ENCODE results near the gene KRTAP1-1.

Gene KRTAP1-1

DNA sequence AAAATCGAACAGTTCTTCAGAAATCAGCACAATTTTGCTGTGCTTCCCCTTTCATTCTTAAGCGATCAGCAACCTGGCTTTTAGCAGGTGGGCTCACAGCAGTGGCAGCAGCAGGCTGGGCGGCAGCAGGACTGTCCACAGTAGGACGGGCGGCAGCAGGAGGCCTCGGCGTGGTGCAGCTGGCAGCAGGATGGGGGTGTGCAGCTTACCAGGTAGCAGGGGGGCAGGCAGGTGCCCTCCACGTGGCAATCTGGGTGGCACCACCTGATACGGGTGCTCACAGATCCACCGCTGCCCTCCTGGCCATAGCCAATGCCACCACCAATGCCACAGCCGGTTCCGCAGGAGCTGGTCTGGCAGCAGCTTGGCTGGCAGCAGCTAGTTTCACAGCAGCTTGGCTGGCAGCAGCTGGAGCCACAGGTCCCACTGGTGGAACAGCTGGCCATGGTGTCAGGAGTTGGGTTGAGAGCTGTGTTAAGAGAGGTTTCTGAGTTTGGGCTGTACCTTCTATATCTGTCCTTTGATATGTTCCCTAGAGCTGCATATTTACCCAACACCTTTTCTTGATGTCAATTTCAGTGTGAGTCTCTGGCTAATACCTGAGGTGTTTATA is 11.5 kb downstream of the KRTAP1-1 start, which contains the start of gene KRTAP1-4:
Gene KRTAP1-4, minus strand, starts transcription at position 563 of the 613 bp plus-strand sequence. Its CDS starts 117 bp downstream, at position 446.
- TF ChIP-seq ZNF274 (IDR thresholded peaks at IDR 0.05; ENCODE audit: low read depth, low read length), result no peak

DNA sequence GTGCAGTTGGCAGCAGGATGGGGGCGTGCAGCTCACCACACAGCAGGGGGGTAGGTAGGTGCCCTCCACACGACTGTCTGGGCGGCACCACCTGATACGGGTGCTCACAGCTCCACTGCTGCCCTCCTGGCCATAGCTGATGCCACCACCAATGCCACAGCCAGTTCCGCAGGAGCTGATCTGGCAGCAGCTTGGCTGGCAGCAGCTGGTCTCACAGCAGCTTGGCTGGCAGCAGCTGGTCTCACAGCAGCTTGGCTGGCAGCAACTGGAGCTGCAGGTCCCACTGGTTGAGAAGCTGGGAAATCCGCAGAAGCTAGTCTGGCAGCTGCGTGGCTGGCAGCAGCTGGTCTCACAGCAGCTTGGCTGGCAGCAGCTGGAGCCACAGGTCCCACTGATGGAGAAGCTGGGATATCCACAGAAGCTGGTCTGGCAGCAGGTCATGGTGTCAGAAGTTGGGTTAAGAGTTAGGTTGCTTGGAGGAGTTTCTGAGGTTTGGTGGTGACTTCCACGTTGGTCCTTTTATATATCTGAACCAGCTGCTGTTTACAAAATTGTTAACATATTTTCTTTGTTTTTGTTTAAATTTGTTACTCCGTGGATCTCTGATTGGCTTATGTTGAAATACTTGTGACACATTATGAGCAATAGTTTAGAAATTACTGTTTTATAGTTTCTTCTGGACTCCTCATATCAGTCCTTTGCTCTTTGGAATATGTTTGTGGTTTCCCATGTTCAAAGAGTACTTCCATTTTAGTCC is 14.4 kb downstream of the KRTAP1-1 start, which contains the start of gene KRTAP1-5:
Gene KRTAP1-5, minus strand, starts transcription at position 494 of the 757 bp plus-strand sequence. Its CDS starts 53 bp downstream, at position 441.
- no peak within 1 kb of the TSS for H3K4me3 ChIP-seq (ENCODE audit: low read length)
- TF ChIP-seq ZNF274 (IDR thresholded peaks at IDR 0.05; ENCODE audit: low read depth, low read length), result no peak

More for the DNA sequence above, 11.5 kb downstream of the KRTAP1-1 start, which contains the start of gene KRTAP1-4:
- no peak within 1 kb of the TSS for H3K4me3 ChIP-seq (ENCODE audit: low read length)

DNA sequence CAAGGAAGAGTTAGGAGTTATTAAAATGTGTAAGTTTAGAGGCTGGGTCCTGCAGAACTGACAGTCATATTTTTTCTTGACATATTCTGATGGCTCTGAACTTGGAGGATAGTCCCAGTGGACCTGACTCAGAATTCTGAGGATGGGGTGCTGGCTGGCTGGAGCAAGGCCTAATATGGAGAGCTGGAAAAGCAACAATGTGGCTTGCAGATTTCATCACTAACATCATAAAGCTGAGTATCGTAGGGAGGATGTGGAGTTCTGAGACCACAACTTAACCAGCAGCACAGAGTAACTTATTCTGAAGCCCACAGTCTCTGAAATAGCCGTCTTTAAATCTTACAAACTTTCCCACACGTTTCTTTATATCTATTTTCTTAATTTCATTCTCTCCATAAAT is 16.6 kb downstream of the KRTAP1-1 start:
- no peak overlapping the region for H3K4me3 ChIP-seq (ENCODE audit: low read length)
- no peak for TF ChIP-seq ZNF274 (IDR thresholded peaks at IDR 0.05; ENCODE audit: low read depth, low read length)

DNA sequence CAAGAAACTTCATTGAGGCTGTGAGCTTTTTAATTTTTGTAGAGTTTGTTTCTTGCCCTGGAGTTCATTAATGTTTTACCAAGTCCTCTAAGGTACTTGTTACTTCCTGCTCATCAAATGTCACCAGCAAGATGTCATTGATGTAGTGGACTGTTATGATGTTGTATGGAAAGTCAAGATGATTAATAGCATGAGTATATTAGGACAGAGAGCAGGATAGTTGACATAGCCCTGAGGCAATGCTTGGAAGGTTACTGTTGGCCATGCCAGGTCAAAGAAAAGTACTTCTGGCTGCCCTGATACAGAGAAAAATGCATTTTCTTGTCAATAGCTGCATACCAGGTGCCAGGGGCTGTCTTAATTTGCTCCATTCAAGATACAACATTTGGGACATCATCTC is 20.9 kb downstream of the KRTAP1-1 start:
- no peak for TF ChIP-seq ZNF274 (IDR thresholded peaks at IDR 0.05; ENCODE audit: low read depth, low read length)
- no peak overlapping the region for H3K4me3 ChIP-seq (ENCODE audit: low read length)

DNA sequence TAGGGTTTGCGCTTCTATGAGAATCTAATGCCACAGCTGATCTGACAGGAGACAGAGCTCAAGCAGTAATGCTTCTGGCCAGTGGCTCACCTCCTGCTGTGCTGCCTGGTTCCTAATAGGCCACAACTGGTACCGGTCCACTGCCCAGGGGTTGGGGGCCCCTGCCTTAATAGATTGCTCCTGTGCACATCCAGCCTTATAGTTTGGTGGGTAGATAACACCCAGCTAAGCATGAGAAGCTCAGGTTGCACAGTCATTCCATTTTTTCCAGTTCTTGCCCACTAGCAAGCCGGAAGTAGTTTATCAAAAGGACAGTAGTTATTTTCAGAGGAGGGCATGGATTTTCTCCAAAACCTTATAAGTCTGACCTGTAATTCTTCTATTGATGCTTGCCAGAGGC is 21.8 kb downstream of the KRTAP1-1 start:
- TF ChIP-seq ZNF274 (IDR thresholded peaks at IDR 0.05; ENCODE audit: low read depth, low read length), result no peak
- no peak overlapping the region for H3K4me3 ChIP-seq (ENCODE audit: low read length)

DNA sequence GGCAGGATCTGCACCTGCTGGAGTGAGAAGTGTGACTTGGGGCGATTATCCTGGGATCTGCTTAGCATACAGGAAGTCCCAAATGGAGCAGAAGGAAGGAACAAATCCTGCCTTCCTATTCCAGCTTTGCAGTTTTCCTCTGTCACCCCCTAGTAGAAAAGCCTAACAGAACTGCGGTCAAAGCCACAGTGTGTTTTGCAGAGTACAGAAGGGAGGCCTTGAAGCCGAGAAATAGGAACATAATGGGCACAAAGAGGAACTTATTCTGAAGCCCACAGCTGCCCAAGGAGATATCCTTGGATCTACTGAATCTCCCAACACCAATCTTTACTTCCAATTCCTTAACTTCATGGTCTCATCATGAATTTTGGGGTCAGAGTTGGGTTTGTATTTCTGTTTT is 22.7 kb downstream of the KRTAP1-1 start:
- TF ChIP-seq ZNF274 (IDR thresholded peaks at IDR 0.05; ENCODE audit: low read depth, low read length), result no peak
- H3K4me3 ChIP-seq (ENCODE audit: low read length), result no peak overlapping the region

DNA sequence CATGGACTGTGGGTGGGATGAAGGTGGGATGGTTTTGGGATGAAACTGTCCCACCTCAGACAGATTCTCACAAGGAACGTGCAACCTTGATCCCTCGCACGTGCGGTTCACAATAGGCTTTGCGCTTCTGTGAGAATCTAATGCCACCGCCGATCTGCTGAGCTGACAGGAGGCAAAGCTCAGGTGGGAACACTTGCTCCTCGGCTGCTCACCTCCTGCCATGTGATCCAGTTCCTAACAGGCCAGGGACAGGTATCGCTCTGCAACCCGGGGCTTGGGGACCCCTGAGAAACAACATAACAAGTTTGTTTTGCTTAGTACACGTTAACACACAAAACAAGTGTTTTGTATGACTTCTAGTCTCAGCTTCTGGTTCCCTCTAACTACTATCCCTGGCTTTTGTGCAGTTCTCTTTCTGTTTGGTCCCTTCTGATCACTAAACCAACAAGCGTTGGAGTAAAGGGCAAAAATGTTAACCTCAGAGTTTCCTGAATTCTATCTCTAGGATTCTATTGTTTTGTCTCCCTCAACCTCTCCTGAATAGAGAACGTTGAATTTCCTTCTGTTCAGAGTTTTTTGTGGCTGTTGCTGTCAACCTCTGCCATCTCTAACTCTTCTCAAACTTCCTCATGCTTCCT is 24.6 kb downstream of the KRTAP1-1 start:
- H3K4me3 ChIP-seq (ENCODE audit: low read length), result no peak overlapping the region
- no peak for TF ChIP-seq ZNF274 (IDR thresholded peaks at IDR 0.05; ENCODE audit: low read depth, low read length)

DNA sequence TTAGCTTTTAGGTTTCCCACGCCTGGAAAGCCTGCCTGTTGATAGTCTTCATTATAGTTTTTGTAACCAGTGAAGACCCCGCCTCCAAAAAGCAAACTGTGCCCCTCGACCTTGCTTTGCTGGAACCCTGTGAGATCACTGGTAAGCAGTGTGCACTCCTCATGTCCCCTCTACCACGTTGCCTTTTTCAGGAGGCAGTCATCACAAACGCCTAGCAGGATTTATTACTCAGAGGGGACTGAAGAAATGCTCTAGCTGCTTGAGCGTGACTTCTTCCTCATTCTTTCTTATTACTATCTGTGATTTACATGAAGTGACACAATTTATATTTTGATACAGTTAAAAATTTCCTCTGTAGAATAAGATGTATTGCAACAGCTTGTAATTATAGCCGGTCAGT is 25.8 kb downstream of the KRTAP1-1 start:
- no peak overlapping the region for H3K4me3 ChIP-seq (ENCODE audit: low read length)
- no peak for TF ChIP-seq ZNF274 (IDR thresholded peaks at IDR 0.05; ENCODE audit: low read depth, low read length)

DNA sequence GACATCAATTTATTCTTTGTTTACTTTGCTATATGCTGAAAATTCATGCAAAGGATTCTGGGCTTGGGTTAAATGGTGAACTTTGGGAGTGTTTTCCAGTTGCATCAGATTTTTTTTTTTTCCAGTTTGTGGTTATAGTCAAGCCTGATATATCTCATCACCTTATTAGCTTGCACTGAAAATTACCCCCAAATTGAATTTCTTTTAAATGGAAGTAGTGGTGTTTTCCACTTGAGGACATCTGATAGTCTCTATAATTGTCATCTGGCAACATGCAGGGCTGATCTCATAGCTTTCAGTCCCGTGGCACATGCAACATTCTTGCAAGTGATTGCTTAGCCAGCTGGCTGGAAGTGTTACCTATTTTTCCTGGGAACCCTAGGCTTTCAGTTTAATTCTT is 27.6 kb downstream of the KRTAP1-1 start:
- H3K4me3 ChIP-seq (ENCODE audit: low read length), result no peak overlapping the region
- no peak for TF ChIP-seq ZNF274 (IDR thresholded peaks at IDR 0.05; ENCODE audit: low read depth, low read length)

DNA sequence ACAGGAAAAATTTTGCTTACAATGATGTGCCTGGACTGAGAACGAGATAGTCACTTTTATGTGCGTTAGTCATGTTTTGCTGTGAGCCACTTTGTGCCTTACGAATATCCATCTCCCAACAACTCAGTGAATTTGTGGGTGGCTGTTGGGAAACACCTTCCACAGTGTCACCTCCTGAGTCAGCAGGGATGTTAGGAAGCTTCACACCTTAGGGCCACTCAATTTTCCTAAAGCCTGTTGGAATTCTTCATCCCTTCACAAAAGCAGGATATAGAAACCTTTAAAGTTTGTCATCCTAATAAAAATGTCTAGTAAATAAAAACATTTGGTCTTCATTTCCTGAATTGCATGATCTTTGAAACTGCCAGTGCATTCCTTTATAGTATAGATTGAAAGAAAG is 28.1 kb downstream of the KRTAP1-1 start:
- no peak overlapping the region for H3K4me3 ChIP-seq (ENCODE audit: low read length)
- no peak for TF ChIP-seq ZNF274 (IDR thresholded peaks at IDR 0.05; ENCODE audit: low read depth, low read length)

DNA sequence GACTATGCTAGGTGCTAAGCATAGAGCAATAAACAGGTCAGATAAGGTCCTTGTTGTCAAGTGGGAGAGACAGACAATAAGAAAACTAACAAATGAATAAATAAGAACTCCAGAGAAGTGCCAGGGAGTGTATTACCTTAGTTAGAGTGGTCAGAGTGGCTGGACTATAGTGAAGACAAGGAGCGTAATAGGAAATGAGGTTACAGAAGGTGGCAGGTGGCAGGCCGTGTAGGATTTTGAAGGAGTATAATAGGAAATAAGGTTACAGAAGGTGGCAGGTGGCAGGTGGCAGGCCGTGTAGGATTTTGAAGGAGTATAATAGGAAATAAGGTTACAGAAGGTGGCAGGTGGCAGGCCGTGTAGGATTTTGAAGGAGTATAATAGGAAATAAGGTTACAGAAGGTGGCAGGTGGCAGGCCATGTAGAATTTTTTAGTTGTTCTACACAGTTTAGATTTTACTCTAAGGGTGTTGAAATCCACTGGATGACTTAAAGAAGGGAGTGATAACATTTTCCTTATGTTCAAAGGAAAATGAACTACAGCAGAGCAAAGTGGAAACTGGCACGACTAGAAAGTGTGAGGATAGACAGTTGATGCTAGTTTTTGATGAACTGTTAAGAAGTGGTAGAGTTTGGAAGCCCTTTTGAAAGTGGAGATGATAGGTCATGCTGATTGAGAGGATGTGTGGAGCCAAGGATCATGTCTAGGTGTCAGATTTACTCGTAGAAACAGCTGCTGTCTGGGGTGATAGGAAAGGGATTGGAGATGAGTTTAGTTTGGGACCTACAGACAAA is 28.7 kb downstream of the KRTAP1-1 start:
- H3K4me3 ChIP-seq (ENCODE audit: low read length), result no peak overlapping the region
- no peak for TF ChIP-seq ZNF274 (IDR thresholded peaks at IDR 0.05; ENCODE audit: low read depth, low read length)

DNA sequence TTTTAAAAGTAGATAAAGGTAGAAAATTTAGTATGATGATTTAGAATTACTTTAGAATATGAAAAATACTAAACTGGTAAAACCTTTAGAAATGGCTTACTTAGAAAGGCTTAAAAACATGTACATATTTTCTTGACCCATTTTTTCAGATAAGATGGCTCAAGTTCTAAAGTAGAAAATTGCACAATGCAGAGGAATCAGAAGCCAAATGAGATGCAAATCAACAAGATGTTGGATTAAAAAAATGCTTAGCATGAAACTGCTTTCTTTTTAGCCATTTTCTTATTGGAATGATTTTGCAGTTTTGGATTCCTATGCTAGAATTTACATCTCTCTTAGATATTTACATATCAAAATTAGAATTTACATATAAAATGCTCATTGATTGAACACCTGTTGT is 30.8 kb downstream of the KRTAP1-1 start:
- no peak overlapping the region for H3K4me3 ChIP-seq (ENCODE audit: low read length)
- TF ChIP-seq ZNF274 (IDR thresholded peaks at IDR 0.05; ENCODE audit: low read depth, low read length), result no peak

DNA sequence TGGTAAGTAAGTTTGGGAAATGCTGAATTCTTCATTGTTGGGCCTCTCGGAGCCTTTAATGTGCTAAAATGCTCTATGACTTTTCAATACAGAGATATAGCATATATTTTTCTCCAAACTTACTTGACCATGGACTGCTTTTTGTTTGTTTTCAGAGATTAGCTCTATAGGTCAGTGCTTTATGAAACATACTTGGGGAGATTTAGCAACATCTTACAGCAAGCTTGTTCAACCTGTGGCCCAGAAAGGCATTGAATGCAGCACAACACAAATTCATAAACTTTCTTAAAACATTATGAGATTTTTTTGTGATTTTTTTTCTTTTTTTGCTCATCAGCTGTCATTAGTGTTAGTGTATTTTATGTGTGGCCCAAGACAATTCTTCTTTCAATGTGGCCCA is 31.3 kb downstream of the KRTAP1-1 start:
- TF ChIP-seq ZNF274 (IDR thresholded peaks at IDR 0.05; ENCODE audit: low read depth, low read length), result no peak
- H3K4me3 ChIP-seq (ENCODE audit: low read length), result no peak overlapping the region

DNA sequence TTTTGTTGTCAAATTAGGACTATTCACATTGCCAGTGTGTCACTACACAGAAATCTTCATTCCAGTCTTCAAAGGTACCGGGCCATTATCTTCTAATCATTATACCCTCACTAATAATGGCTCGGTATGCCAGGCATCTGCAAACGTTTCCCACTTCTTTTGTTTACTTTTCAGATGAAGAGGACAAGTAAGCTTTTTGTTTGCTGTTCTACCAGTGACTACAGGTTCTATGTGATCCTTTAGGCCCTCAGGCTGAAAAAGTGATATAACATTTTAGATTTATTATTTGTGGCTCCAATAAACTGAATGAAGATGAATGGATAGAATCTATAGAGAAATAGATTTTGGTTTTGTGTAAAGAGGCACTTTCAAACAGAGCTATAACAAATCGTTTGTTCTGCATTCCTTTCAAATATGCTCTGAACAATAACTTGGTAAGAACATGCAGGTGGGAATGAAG is 31.9 kb downstream of the KRTAP1-1 start:
- no peak for TF ChIP-seq ZNF274 (IDR thresholded peaks at IDR 0.05; ENCODE audit: low read depth, low read length)

More for the DNA sequence above, 31.9 kb downstream of the KRTAP1-1 start:
- H3K4me3 ChIP-seq (ENCODE audit: low read length), result no peak overlapping the region

Data from GM08714 (cell line).